ENCODE results near the gene PDE8A. TPM values are rescaled to one million over a fixed set of nuclear protein-coding genes. Genes with fewer than 3 reads are reported as not detected.

Gene PDE8A
- total and polyA plus RNA-seq, 2 of the 13 experiments (the other 11 are each of a cell fraction or from before 2014, with no cell fraction given), result 26.3 to 48.5 TPM

GRCh38 chr15:85171736-85172135, 190.1 kb downstream of the PDE8A start (continued):
- TF ChIP-seq PHF21A (CRISPR knock-in tag; IDR thresholded peaks at IDR 0.05) (no peak), HES4 (CRISPR knock-in tag; IDR thresholded peaks at IDR 0.05; ENCODE audit: borderline replicate concordance) (no peak), HOMEZ (CRISPR knock-in tag; IDR thresholded peaks at IDR 0.05; ENCODE audit: low read depth) (no peak), ZZZ3 (CRISPR knock-in tag; IDR thresholded peaks at IDR 0.05; ENCODE audit: borderline replicate concordance) (no peak), ZHX1 (CRISPR knock-in tag; IDR thresholded peaks at IDR 0.05; ENCODE audit: low read depth) (no peak), POLR2AphosphoS5 (IDR thresholded peaks at IDR 0.05; ENCODE audit: low read depth, low read length) (no peak), RFXAP (CRISPR knock-in tag; IDR thresholded peaks at IDR 0.05; ENCODE audit: borderline replicate concordance) (no peak), FOXK2 (IDR thresholded peaks at IDR 0.05) (no peak), HDAC2 (CRISPR knock-in tag; IDR thresholded peaks at IDR 0.05) (no peak)

- WGBS (ENCODE audit: low lambda C conversion rate), result 81% methylated on average over 5 of the region's 6 CpGs
- Histone ChIP-seq H3K9me3 (ENCODE audit: low read length) (no peaks in the 10 kb centered on the region), H4K20me1 (ENCODE audit: insufficient read depth, low read length) (no peaks in the 10 kb centered on the region), H3K4me1 (ENCODE audit: insufficient read depth, low read length) (peaks cover 41% of the 10 kb centered on the region), H3K4me2 (ENCODE audit: low read depth, low read length) (no peak overlapping the region), H3K27me3 (ENCODE audit: control insufficient read depth in 1 of 2, insufficient read depth in 2 of 2, low read length in 2 of 2) (no peaks in the 10 kb centered on the region; a peak in 1 of 5 replicates), H3K4me3 (replicated peaks in 1 of 3; ENCODE audit: insufficient read depth in 1 of 3, low read depth in 2 of 3, low read length in 3 of 3) (no peak overlapping the region), H2AFZ (ENCODE audit: low read length) (no peak overlapping the region), H3K36me3 (replicated peaks in 1 of 2; ENCODE audit: control insufficient read depth in 1 of 2, insufficient read depth in 2 of 2, low read length in 2 of 2) (no peaks in the 10 kb centered on the region), H3K9ac (ENCODE audit: insufficient read depth, low read depth, low read length) (no peak overlapping the region), H3K79me2 (ENCODE audit: insufficient read depth, low read length) (no peaks in the 10 kb centered on the region), H3K27ac (ENCODE audit: extremely low read length, insufficient read depth, low read length) (no peak overlapping the region)
- intact Hi-C loops (cut with micrococcal nuclease; ENCODE audit: unreplicated experiment) (no loop called here), in situ Hi-C loops (cut with HindIII; ENCODE audit: extremely low pct_ligation_motif_present, low pct_unique_long_range_greater_than_20kb) (loop anchor here (25.0 kb wide), 1 partner anchor 336 kb away; no protein-coding TSS in a partner anchor)
- ChIA-PET POLR2A (no interaction called here), CTCF (ENCODE audit: low intra/inter-chr PET ratio, low total read pairs) (no interaction called here)
- FAIRE-seq (no peak), DNase-seq (ENCODE audit: low spot score) (no peak), ATAC-seq (no peak)
- no TSS peak for BruUV-seq (replicated peaks)
- TF ChIP-seq ZNF646 (CRISPR knock-in tag; IDR thresholded peaks at IDR 0.05), result no peak
- TF ChIP-seq PBX3 (CRISPR knock-in tag; IDR thresholded peaks at IDR 0.05; ENCODE audit: borderline replicate concordance), result no peak
These were observed 191.3 kb downstream of the PDE8A start for GRCh38 chr15:85172846-85173490.
